Measurements from ENCODE around the gene STBD1. TPM values are rescaled to one million over a fixed set of nuclear protein-coding genes. Genes with fewer than 3 reads are reported as not detected.

STBD1 gene
- total and polyA plus RNA-seq, 4 donors = 10.3 to 42.5 (median 30.3) TPM

GRCh38 chr4:76310683-76311082 is 4.2 kb downstream of the STBD1 start:
- H3K4me1 ChIP-seq (ENCODE audit: control insufficient read depth in 4 of 4, insufficient read depth in 4 of 4, low read length in 3 of 4) = peaks cover 5 to 34% (median 19%) of the 10 kb centered on the region in 4 donors
- DNase-seq (ENCODE audit: low spot score) = no peak
- H3K27me3 ChIP-seq (ENCODE audit: control insufficient read depth in 4 of 4, insufficient read depth in 4 of 4, low read length in 3 of 4) = no peaks in the 10 kb centered on the region
- TF ChIP-seq NR2F2 (IDR thresholded peaks at IDR 0.05) (no peak), RAD21 (IDR thresholded peaks at IDR 0.05) (peak in 1 of 2 donors; percentile 24), RXRA (IDR thresholded peaks at IDR 0.05) (no peak)
- TF ChIP-seq, protein P1, sequence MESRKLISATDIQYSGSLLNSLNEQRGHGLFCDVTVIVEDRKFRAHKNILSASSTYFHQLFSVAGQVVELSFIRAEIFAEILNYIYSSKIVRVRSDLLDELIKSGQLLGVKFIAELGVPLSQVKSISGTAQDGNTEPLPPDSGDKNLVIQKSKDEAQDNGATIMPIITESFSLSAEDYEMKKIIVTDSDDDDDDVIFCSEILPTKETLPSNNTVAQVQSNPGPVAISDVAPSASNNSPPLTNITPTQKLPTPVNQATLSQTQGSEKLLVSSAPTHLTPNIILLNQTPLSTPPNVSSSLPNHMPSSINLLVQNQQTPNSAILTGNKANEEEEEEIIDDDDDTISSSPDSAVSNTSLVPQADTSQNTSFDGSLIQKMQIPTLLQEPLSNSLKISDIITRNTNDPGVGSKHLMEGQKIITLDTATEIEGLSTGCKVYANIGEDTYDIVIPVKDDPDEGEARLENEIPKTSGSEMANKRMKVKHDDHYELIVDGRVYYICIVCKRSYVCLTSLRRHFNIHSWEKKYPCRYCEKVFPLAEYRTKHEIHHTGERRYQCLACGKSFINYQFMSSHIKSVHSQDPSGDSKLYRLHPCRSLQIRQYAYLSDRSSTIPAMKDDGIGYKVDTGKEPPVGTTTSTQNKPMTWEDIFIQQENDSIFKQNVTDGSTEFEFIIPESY (IDR thresholded peaks at IDR 0.05) = no peak
- WGBS = 27% methylated on average over 4 of the region's 4 CpGs
- H3K36me3 ChIP-seq (ENCODE audit: control insufficient read depth in 4 of 4, insufficient read depth in 3 of 4, low read depth in 1 of 4, low read length in 3 of 4) = peaks cover 0 to 10% (median 0%) of the 10 kb centered on the region in 4 donors
- H3K4me3 ChIP-seq (ENCODE audit: low read depth in 1 of 3, low read length in 3 of 3) = peak overlapping the region; percentile 51 to 85 (median 77)
- no peaks in the 10 kb centered on the region for H3K9me3 ChIP-seq (ENCODE audit: control insufficient read depth in 4 of 4, low read length in 3 of 4)
- H3K27ac ChIP-seq (ENCODE audit: low read depth in 1 of 2, low read length in 2 of 2) = peak overlapping the region; percentile 33 to 84
- H3K9ac ChIP-seq (ENCODE audit: low read depth in 1 of 2, low read length in 2 of 2) = peak overlapping the region; percentile 86 to 89

- Histone ChIP-seq H3K4me3 (ENCODE audit: low read depth in 1 of 3, low read length in 3 of 3) (peak overlapping the region; percentile 40 to 85 (median 51)), H3K9me3 (ENCODE audit: control insufficient read depth in 4 of 4, low read length in 3 of 4) (peaks cover 0 to 4% (median 0%) of the 10 kb centered on the region in 4 donors), H3K27me3 (ENCODE audit: control insufficient read depth in 4 of 4, insufficient read depth in 4 of 4, low read length in 3 of 4) (no peaks in the 10 kb centered on the region), H3K4me1 (ENCODE audit: control insufficient read depth in 4 of 4, insufficient read depth in 4 of 4, low read length in 3 of 4) (peaks cover 5 to 34% (median 18%) of the 10 kb centered on the region in 4 donors), H3K36me3 (ENCODE audit: control insufficient read depth in 4 of 4, insufficient read depth in 3 of 4, low read depth in 1 of 4, low read length in 3 of 4) (peaks cover 0 to 10% (median 0%) of the 10 kb centered on the region in 4 donors), H3K9ac (ENCODE audit: low read depth in 1 of 2, low read length in 2 of 2) (peak overlapping the region; percentile 86 to 89), H3K27ac (ENCODE audit: low read depth in 1 of 2, low read length in 2 of 2) (peak overlapping the region; percentile 92)
- TF ChIP-seq CTCF (IDR thresholded peaks at IDR 0.05; ENCODE audit: low read depth, low read length, missing input control) (no peak), RXRA (IDR thresholded peaks at IDR 0.05) (peak; percentile 87 to 91), EGR1 (IDR thresholded peaks at IDR 0.05; ENCODE audit: low read depth in 2 of 2) (peak in 1 of 2 donors; percentile 58), YY1 (IDR thresholded peaks at IDR 0.05) (peak; percentile 92), GABPA (IDR thresholded peaks at IDR 0.05 in 1 of 2, conservative IDR thresholded peaks at IDR 0.05 in 1 of 2) (peak in 1 of 2 donors; percentile 31), NR2F2 (IDR thresholded peaks at IDR 0.05) (peak; percentile 29), ATF3 (IDR thresholded peaks at IDR 0.05) (peak; percentile 47), JUND (IDR thresholded peaks at IDR 0.05) (peak; percentile 38 to 69), RAD21 (IDR thresholded peaks at IDR 0.05) (peak; percentile 54 to 67), SP1 (IDR thresholded peaks at IDR 0.05) (peak; percentile 93), REST (IDR thresholded peaks at IDR 0.05) (peak; percentile 84), HNF4A (conservative IDR thresholded peaks at IDR 0.05) (peak; percentile 82 to 90), HNF4G (IDR thresholded peaks at IDR 0.05) (peak; percentile 72), FOXA2 (IDR thresholded peaks at IDR 0.05) (peak; percentile 68), TAF1 (conservative IDR thresholded peaks at IDR 0.05) (peak; percentile 94), FOXA1 (IDR thresholded peaks at IDR 0.05) (peak; percentile 64)
- TF ChIP-seq, protein P1 (IDR thresholded peaks at IDR 0.05) = peak; percentile 67
- TF ChIP-seq, protein P2, sequence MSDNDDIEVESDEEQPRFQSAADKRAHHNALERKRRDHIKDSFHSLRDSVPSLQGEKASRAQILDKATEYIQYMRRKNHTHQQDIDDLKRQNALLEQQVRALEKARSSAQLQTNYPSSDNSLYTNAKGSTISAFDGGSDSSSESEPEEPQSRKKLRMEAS (IDR thresholded peaks at IDR 0.05) = peak; percentile 81
- no peak for DNase-seq (ENCODE audit: low spot score)
- WGBS = 25% methylated on average over 1 of the region's 1 CpG
Measured at GRCh38 chr4:76311896-76312331, 5.4 kb downstream of the STBD1 start.

All from liver (tissue), 9 donors.